Measurements from ENCODE around the gene KAT6B. TPM values are rescaled to one million over a fixed set of nuclear protein-coding genes. Genes with fewer than 3 reads are reported as not detected.
A peak's percentile ranks its signal among the peaks of the same experiment; 100 is the strongest.

Gene KAT6B
- total and polyA plus RNA-seq, 2 experiments from 2014 or later: 32.0 to 43.9 TPM

GRCh38 chr10:74981831-74982633 is 155.6 kb downstream of the KAT6B start:
- Histone ChIP-seq H3K4me3 (no peak overlapping the region), H3K27ac (no peak overlapping the region), H3K36me3 (peaks cover 49% of the 10 kb centered on the region), H3K27me3 (no peaks in the 10 kb centered on the region), H3K9me3 (ENCODE audit: low read depth) (no peaks in the 10 kb centered on the region), H3K4me1 (ENCODE audit: low read depth) (no peaks in the 10 kb centered on the region)
- TF ChIP-seq CTCF (IDR thresholded peaks at IDR 0.05; ENCODE audit: low read depth, low read length): no peak
- no peak for DNase-seq (ENCODE audit: low read depth in 1 of 2, low spot score in 1 of 2)

- TF ChIP-seq CTCF (IDR thresholded peaks at IDR 0.05; ENCODE audit: low read depth, low read length): no peak
- Histone ChIP-seq H3K9me3 (ENCODE audit: low read depth) (no peaks in the 10 kb centered on the region), H3K27ac (no peak overlapping the region), H3K4me3 (no peak overlapping the region), H3K4me1 (ENCODE audit: low read depth) (no peaks in the 10 kb centered on the region), H3K36me3 (peaks cover 43% of the 10 kb centered on the region), H3K27me3 (no peaks in the 10 kb centered on the region)
- DNase-seq (ENCODE audit: low read depth in 1 of 2, low spot score in 1 of 2): no peak
Measured at GRCh38 chr10:74982634-74982982, 156.2 kb downstream of the KAT6B start.

- Histone ChIP-seq H3K27ac (no peak overlapping the region), H3K27me3 (no peaks in the 10 kb centered on the region), H3K4me3 (no peak overlapping the region), H3K36me3 (peaks cover 41% of the 10 kb centered on the region), H3K4me1 (ENCODE audit: low read depth) (no peaks in the 10 kb centered on the region), H3K9me3 (ENCODE audit: low read depth) (no peaks in the 10 kb centered on the region)
- TF ChIP-seq CTCF (IDR thresholded peaks at IDR 0.05; ENCODE audit: low read depth, low read length): no peak
- no peak for DNase-seq (ENCODE audit: low read depth in 1 of 2, low spot score in 1 of 2)
Measured at GRCh38 chr10:74983383-74983782, 157.0 kb downstream of the KAT6B start.

- no peak overlapping the region for H3K4me3 ChIP-seq
- H3K9me3 ChIP-seq (ENCODE audit: low read depth): no peaks in the 10 kb centered on the region
- no peaks in the 10 kb centered on the region for H3K4me1 ChIP-seq (ENCODE audit: low read depth)
- no peak overlapping the region for H3K27ac ChIP-seq
- no peaks in the 10 kb centered on the region for H3K27me3 ChIP-seq
- DNase-seq (ENCODE audit: low read depth in 1 of 2, low spot score in 1 of 2): peak in 1 of 2 donors; percentile 43
- TF ChIP-seq CTCF (IDR thresholded peaks at IDR 0.05; ENCODE audit: low read depth, low read length): no peak
- peaks cover 14% of the 10 kb centered on the region for H3K36me3 ChIP-seq
Measured at GRCh38 chr10:74987339-74988053, 161.1 kb downstream of the KAT6B start.

- peak in 1 of 2 donors; percentile 58 for DNase-seq (ENCODE audit: low read depth in 1 of 2, low spot score in 1 of 2)
- H3K27me3 ChIP-seq: no peaks in the 10 kb centered on the region
- no peaks in the 10 kb centered on the region for H3K4me1 ChIP-seq (ENCODE audit: low read depth)
- TF ChIP-seq CTCF (IDR thresholded peaks at IDR 0.05; ENCODE audit: low read depth, low read length): no peak
- no peaks in the 10 kb centered on the region for H3K9me3 ChIP-seq (ENCODE audit: low read depth)
- no peak overlapping the region for H3K27ac ChIP-seq
- H3K4me3 ChIP-seq: no peak overlapping the region
- peaks cover 13% of the 10 kb centered on the region for H3K36me3 ChIP-seq
Measured at GRCh38 chr10:74988054-74988775, 161.8 kb downstream of the KAT6B start.
